ENCODE measurements around the gene MAPRE3.

Gene MAPRE3

DNA sequence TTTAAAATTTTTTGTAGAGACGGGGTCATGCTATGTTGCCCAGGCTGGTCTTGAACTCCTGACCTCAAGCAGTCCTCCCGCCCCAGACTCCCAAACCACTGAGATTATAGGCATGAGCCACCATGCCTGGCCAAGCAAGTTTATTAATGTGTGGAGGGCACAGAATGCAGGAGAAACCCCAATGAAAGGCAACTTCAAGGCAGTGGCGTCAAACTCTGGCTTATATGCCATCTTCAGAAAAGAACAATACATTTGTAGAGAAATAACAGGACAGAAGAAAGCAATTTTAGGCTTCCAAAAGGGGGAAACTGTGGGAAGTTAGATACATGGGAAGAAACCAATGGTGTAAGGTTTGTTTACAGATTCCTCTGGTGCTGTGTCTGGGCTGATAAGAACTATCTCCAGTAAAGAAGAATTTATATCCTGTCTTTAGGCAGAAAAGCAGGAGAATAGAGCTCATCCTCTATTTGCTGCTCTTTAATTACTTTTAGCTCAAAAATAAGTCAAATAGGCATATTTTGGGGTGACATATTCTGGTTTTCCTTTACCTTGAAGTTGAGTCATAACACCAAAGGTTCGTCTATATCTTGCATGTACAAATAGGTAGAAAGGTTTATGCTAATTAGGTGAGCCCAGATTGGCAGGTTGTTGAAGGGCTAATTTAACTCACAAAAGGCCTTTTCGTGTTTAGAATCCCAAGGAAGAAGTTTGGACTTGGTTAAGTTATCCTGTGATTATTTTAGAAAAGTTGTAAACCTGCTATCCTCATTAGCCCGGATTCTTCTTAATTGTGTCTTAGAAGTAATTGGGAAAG is 36.4 kb downstream of the MAPRE3 start:
- Histone ChIP-seq H3K9me3 (ENCODE audit: insufficient read depth, low read length) (no peaks in the 10 kb centered on the region), H3K27me3 (ENCODE audit: insufficient read depth, insufficient read length) (no peaks in the 10 kb centered on the region), H3K4me3 (ENCODE audit: insufficient read length, low read depth) (no peak overlapping the region), H3K36me3 (ENCODE audit: insufficient read depth, insufficient read length, low read length) (no peaks in the 10 kb centered on the region), H3K4me1 (ENCODE audit: insufficient read depth, insufficient read length) (no peaks in the 10 kb centered on the region), H3K9ac (ENCODE audit: insufficient read length, low read depth) (no peak overlapping the region)
- DNase-seq (ENCODE audit: low read depth, low spot score) = no peak
- TF ChIP-seq ZNF274 (IDR thresholded peaks at IDR 0.05; ENCODE audit: low read depth, low read length) (no peak), SUZ12 (IDR thresholded peaks at IDR 0.05; ENCODE audit: extremely low read depth, insufficient read depth, insufficient read length) (no peak), YY1 (IDR thresholded peaks at IDR 0.05; ENCODE audit: insufficient read depth, insufficient read length) (no peak)

DNA sequence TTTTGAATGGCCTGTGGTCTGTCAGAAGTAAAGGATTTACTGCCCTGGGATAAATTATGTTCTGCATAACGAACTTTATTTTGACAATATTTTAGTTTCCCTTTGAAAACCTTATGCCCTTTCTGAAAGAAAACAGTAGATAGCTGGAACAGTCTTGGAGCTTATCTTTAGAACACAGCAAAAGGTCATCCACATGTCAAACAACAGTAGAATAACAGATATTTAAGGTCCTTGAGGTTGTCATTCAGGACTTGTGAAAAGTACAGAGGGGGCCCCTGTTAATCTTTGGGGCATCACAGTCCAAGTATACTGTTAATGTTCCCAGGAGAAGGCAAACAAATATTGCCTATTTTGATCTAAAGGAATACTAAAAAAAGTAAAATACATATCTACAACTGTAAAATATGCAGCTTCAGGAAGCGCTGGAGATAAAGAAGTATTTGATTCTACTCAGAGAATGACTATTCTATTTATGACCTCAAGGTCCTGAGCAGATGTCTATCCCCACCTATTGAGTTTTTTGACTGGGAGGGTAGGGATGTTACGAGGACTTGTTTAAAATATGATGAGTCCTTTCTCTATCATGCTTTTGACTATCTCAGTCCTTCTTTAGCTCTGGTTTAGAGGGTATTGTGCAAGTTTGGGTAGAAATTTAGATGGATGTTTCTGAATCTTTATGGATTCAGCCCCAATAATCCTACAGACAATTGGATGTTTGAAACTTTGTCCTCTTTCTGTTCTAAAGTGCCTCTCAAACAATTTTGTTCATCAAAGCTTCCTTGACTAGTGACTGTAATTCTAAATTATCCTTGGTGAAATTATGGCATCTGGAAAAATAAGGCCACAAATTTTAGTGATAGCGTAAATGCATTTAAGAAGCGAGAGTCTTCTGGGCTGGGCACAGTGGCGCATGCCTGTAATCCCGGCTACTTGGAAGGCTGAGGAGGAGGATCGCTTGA is 37.3 kb downstream of the MAPRE3 start:
- no peaks in the 10 kb centered on the region for H3K4me1 ChIP-seq (ENCODE audit: insufficient read depth, insufficient read length)
- no peak for DNase-seq (ENCODE audit: low read depth, low spot score)
- H3K27me3 ChIP-seq (ENCODE audit: insufficient read depth, insufficient read length) = no peaks in the 10 kb centered on the region
- H3K36me3 ChIP-seq (ENCODE audit: insufficient read depth, insufficient read length, low read length) = no peaks in the 10 kb centered on the region
- H3K9me3 ChIP-seq (ENCODE audit: insufficient read depth, low read length) = peaks cover 9% of the 10 kb centered on the region; the same call in 1 of the 2 replicates
- H3K9ac ChIP-seq (ENCODE audit: insufficient read length, low read depth) = no peak overlapping the region
- TF ChIP-seq YY1 (IDR thresholded peaks at IDR 0.05; ENCODE audit: insufficient read depth, insufficient read length) = no peak
- no peak for TF ChIP-seq SUZ12 (IDR thresholded peaks at IDR 0.05; ENCODE audit: extremely low read depth, insufficient read depth, insufficient read length)
- TF ChIP-seq ZNF274 (IDR thresholded peaks at IDR 0.05; ENCODE audit: low read depth, low read length) = no peak
- H3K4me3 ChIP-seq (ENCODE audit: insufficient read length, low read depth) = no peak overlapping the region

DNA sequence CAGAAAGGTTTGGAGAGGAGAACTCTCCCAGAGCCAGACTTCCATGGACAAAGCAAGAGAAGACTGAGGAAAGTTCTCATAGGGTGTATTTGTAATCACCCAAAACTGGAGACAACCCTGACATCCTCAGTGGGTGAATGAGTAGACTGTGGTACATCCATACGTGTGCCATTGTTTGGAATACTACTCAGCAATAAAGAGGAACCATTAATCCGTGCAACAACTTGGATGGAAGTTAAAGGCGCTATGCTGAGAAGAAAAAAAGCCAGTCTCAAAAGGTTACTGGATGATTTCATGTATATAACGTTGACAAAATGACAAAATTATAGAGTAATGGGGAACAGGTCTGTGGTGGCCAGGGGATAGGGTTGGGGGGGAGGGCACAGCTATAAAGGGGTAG is 38.2 kb downstream of the MAPRE3 start:
- TF ChIP-seq YY1 (IDR thresholded peaks at IDR 0.05; ENCODE audit: insufficient read depth, insufficient read length) (no peak), SUZ12 (IDR thresholded peaks at IDR 0.05; ENCODE audit: extremely low read depth, insufficient read depth, insufficient read length) (no peak), ZNF274 (IDR thresholded peaks at IDR 0.05; ENCODE audit: low read depth, low read length) (no peak)
- DNase-seq (ENCODE audit: low read depth, low spot score) = no peak
- Histone ChIP-seq H3K27me3 (ENCODE audit: insufficient read depth, insufficient read length) (no peaks in the 10 kb centered on the region), H3K36me3 (ENCODE audit: insufficient read depth, insufficient read length, low read length) (no peaks in the 10 kb centered on the region), H3K4me1 (ENCODE audit: insufficient read depth, insufficient read length) (no peaks in the 10 kb centered on the region), H3K9me3 (ENCODE audit: insufficient read depth, low read length) (peaks cover 18% of the 10 kb centered on the region; the same call in 1 of the 2 replicates), H3K9ac (ENCODE audit: insufficient read length, low read depth) (no peak overlapping the region), H3K4me3 (ENCODE audit: insufficient read length, low read depth) (no peak overlapping the region)

DNA sequence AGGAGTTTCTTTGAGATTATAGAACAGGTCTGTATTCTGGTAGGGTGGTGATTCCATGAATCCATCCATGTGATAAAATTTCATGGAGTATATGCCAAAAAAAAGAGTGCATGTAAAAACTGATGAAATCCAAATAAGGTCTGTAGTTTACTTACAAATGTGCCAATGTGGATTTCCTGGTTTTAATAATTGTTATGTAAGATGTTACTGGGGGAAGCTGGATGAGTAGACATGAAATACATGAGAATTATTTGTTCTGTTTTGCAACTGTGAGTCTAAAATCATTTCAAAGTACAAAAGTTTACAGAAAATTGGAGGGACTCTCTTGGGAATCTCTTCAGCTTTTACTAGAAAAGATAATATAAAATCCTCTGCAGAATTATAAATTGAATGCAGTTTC is 38.6 kb downstream of the MAPRE3 start:
- Histone ChIP-seq H3K9me3 (ENCODE audit: insufficient read depth, low read length) (peaks cover 22% of the 10 kb centered on the region; the same call in 1 of the 2 replicates), H3K4me3 (ENCODE audit: insufficient read length, low read depth) (no peak overlapping the region), H3K36me3 (ENCODE audit: insufficient read depth, insufficient read length, low read length) (peaks cover under 1% of the 10 kb centered on the region), H3K9ac (ENCODE audit: insufficient read length, low read depth) (no peak overlapping the region), H3K4me1 (ENCODE audit: insufficient read depth, insufficient read length) (no peaks in the 10 kb centered on the region), H3K27me3 (ENCODE audit: insufficient read depth, insufficient read length) (no peaks in the 10 kb centered on the region)
- no peak for TF ChIP-seq YY1 (IDR thresholded peaks at IDR 0.05; ENCODE audit: insufficient read depth, insufficient read length)
- no peak for TF ChIP-seq ZNF274 (IDR thresholded peaks at IDR 0.05; ENCODE audit: low read depth, low read length)
- TF ChIP-seq SUZ12 (IDR thresholded peaks at IDR 0.05; ENCODE audit: extremely low read depth, insufficient read depth, insufficient read length) = no peak
- no peak for DNase-seq (ENCODE audit: low read depth, low spot score)

GRCh38 chr2:27009716-27010115 is 39.3 kb downstream of the MAPRE3 start:
- Histone ChIP-seq H3K4me3 (ENCODE audit: insufficient read length, low read depth) (no peak overlapping the region), H3K9ac (ENCODE audit: insufficient read length, low read depth) (no peak overlapping the region), H3K27me3 (ENCODE audit: insufficient read depth, insufficient read length) (no peaks in the 10 kb centered on the region), H3K9me3 (ENCODE audit: insufficient read depth, low read length) (peaks cover 28% of the 10 kb centered on the region; the same call in 1 of the 2 replicates), H3K4me1 (ENCODE audit: insufficient read depth, insufficient read length) (no peaks in the 10 kb centered on the region), H3K36me3 (ENCODE audit: insufficient read depth, insufficient read length, low read length) (peaks cover 6% of the 10 kb centered on the region)
- no peak for DNase-seq (ENCODE audit: low read depth, low spot score)
- no peak for TF ChIP-seq YY1 (IDR thresholded peaks at IDR 0.05; ENCODE audit: insufficient read depth, insufficient read length)
- no peak for TF ChIP-seq SUZ12 (IDR thresholded peaks at IDR 0.05; ENCODE audit: extremely low read depth, insufficient read depth, insufficient read length)
- no peak for TF ChIP-seq ZNF274 (IDR thresholded peaks at IDR 0.05; ENCODE audit: low read depth, low read length)

DNA sequence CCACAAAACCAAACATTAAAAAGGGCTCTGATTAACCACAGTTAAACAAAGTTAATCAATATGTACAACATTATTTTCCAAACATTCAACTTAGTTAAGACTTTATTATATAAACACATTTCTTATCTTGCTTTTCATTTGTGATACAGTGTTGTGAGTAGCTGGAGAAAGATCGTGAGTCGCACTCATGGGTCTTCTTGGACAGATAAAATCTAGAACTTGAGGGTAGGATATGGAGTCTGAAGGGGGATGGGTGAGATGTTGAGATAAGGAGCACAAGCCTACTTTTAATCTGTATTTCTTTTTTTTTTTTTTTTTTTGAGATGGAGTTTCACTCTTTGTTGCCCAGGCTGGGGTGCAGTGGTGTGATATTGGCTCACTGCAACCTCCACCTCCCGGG is 39.7 kb downstream of the MAPRE3 start:
- peaks cover 9% of the 10 kb centered on the region for H3K36me3 ChIP-seq (ENCODE audit: insufficient read depth, insufficient read length, low read length)
- no peaks in the 10 kb centered on the region for H3K4me1 ChIP-seq (ENCODE audit: insufficient read depth, insufficient read length)
- no peak overlapping the region for H3K4me3 ChIP-seq (ENCODE audit: insufficient read length, low read depth)
- no peak for DNase-seq (ENCODE audit: low read depth, low spot score)
- H3K9me3 ChIP-seq (ENCODE audit: insufficient read depth, low read length) = peaks cover 28% of the 10 kb centered on the region; the same call in 1 of the 2 replicates
- no peak overlapping the region for H3K9ac ChIP-seq (ENCODE audit: insufficient read length, low read depth)
- no peaks in the 10 kb centered on the region for H3K27me3 ChIP-seq (ENCODE audit: insufficient read depth, insufficient read length)
- no peak for TF ChIP-seq YY1 (IDR thresholded peaks at IDR 0.05; ENCODE audit: insufficient read depth, insufficient read length)
- no peak for TF ChIP-seq SUZ12 (IDR thresholded peaks at IDR 0.05; ENCODE audit: extremely low read depth, insufficient read depth, insufficient read length)
- no peak for TF ChIP-seq ZNF274 (IDR thresholded peaks at IDR 0.05; ENCODE audit: low read depth, low read length)

Data from NT2/D1 (cell line).